GM21786 (cell line): Measurements from ENCODE around the gene GDPD4.

Experiments
- ATAC-seq: cut with Tn5 transposase; IDR thresholded peaks from one replicate; pipeline ENCODE4 v1.9.1; 2021; ENCODE audit not compliant: unreplicated experiment

GDPD4 gene

DNA sequence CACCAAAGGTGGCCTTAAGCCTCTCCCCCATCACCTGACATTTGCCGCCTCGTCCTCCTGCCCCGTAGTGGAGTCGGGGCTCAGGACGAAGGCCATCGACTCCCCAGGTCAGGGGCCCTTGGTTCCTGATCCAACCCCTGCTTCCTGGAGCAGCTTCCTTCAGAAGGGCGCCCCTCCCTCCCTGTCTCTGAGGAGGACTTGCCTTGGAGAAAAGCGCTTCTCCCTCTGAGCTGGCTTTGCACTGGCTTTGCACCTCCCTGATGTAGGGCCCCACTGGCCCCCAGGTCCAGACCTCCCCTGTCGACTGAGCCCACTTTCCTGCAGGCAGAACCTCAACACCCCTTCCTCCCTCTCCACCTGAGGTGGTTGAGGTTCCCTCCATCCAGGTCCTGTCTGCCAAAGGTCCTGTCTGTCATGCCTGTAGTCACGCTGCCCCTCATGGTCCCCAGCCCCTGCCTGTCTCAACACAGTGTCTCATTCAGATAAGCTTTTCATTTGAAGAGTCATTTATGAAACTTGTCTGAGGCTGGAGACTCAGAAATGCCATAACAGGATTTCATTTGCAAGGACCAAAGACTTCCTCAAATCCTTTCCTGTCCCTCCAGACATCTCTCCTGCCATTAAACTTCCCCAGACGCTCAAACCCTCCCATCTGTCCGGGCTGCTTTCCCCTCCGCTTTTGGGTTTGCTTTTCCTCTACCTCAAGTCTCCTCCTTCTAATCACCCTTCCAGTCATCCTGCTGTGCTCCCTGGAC lies 95.0 kb downstream of the GDPD4 start:
- no peak for ATAC-seq

DNA sequence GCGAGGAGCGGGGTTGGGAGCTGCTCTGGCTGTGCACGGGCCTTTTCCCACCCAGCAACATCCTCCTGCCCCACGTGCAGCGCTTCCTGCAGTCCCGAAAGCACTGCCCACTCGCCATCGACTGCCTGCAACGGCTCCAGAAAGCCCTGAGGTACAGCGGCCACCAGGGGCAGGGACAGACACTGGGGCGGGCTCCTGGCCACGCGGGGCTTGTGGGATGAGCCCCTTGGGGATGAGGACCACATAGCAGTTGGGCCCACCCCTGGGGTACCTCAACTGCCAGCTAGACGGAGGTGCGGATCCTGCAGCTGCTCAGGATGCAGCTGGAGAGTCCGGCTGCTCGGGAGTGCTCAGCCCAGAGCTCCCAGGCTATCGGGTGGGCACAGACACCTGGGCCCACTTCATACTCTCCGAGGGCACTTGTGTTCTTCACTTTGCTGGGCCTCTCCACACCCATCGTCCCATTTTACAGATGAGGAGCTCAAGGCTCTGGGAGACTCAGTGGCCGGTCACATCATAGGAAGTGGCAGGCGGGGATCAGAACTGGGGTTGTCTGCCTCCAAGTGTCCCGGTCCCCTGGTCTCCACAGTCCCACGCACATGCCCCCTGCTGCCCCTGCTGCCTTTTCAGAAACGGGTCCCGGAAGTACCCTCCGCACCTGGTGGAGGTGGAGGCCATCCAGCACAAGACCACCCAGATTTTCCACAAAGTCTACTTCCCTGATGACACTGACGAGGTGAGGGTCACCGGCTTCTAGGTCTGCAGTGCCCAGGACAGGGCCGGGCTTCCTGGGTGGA lies 95.8 kb downstream of the GDPD4 start:
- ATAC-seq: no peak

DNA sequence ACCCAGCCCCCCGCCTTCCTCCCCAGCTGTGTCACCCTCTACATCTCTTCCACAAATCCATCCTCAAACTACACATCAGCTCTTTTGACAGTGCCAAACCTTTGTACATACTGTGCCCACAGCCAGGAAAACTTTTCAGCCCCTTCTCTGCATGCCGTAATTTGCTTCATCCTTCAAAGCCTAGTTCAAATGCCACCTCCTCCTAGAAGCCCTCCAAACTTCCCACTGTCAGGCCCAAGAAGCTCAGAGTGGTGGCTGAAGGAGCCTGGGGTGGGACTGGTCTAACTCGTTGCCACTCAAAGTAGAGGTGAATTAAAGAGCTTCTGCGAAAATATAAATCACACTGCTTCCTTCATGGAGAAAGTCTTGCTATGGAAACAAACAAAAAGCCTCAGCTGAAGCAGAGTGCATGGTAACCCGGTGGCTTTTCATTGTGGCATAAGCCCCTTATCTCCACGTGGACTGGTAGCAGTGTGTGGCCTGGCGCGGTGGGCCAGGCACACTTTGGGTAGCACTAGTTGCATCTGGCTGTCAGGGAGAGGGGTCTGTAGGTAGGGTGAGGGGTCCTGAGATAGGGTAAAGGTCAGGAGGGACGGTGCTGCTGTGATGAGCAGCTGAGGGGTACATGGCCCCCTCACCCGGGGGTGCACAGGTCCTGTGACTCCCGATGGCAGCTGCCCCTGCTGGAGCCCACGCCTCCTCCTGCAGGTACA lies 96.6 kb downstream of the GDPD4 start:
- ATAC-seq: no peak

DNA sequence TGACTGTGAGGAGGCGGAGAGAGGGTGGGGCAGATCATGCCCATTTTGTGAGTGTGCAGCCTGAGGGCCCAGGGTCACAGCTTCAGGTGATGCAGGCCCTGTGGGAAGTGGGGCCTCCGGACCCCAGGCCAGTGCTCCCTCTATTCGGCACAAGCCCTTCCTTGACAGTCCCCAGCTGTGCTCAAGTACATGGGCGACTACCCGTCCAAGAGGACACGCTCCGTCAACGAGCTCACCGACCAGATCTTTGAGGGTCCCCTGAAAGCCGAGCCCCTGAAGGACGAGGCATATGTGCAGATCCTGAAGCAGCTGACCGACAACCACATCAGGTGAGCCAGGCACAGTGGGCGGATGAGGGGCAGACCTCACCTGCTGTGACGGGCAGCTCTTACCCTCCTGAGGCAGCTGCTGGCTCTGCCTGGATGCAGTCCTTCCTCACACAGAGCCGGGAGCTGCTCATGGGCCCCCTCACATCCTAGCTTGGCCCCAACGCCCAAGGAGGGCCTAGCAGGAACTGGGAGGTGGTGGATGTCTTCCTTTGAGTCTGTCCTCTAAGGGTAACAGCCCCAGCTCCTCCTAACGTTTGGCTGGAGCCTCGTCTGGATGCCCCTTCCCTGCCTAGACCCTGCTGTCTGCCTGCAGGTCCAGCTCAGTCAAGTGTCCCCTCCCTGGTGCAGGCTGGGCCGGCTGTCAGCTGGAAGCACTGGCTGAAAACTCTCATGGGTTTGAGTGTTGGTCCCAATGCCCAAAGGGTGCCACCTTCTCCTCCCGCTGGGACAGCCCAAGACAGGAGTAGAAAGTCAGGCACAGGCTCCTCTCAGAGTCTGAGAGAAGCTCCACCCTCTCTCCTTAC lies 97.4 kb downstream of the GDPD4 start:
- ATAC-seq: no peak

DNA sequence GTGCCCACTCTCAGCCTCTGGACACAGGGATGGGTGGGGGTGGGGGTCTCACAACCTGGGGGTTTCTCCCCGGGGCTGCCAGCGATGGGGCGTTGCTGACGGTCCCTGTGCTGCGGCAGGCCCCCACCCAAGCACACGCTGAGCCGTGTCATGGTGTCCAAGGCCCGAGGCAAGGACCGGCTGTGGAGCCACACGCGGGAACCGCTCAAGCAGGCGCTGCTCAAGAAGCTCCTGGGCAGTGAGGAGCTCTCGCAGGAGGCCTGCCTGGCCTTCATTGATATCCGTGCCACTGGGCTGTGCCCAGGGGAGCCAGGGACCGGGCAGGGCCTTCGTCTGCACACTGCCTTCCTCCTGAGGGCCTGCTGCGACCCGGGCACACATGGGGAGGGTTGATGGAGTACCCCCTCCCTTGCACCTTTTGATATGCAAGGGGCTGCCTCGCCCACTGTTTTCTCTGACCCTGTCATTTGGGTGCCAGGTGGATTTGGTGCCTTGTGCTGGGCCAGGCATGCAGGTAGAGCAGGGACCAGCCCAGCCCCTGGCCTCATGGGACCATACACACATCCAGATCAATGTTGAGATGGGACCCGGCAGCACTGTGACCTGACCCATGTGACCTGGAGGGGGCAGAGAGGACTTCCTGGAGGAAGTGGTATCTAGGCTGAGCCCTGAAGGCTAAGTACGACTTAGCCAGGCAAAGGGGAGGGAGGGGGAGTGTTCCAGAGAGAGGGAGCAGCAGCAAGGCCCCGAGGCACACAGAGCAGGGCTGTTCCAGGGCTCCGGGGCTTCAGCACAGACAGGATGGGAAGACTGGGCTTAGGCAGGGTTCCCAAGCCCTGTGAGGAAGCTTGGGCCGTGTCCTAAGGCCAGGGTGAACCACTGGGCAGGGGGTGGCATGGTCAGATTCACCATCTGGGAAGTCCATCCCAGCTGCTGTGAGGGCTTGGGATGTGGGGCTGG lies 98.3 kb downstream of the GDPD4 start:
- ATAC-seq: no peak

DNA sequence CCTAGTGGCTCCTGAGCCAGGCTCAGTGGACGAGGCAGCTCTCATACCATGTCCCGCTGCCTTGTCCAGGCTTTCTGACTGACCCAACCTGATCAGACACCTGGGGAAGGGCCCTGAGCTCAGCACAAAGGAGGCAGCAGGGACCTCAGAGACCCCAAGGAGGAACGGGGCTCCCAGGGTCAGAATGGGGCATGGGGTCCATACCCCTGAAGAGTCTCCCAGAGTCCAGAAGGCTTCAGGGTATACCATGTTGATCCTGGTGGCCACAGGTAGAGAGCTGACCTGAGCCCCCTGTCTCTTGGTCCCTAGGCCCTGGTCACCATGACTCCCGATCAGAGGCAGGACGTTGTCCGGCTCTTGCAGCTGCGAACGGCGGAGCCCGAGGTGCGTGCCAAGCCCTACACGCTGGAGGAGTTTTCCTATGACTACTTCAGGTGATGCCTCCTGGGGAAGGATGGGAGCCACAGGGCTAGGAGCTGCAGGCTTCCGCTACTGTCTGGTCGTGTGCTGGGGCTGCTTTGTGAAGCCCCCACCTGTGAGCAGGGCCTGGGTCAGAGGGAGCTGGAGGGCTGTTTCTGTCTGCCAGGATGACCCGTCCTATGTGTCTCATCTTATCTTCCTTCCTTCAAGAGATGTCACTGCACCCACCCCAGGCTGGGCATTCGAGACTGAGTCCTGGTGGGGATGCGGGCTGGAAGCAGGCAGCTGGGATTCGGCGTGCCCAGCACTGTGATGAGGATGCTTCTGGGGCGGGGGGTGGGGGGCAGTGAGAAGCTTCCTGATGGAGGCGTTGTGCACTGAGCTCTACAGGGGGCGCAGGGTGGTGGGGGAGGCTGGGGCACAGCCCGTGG lies 99.3 kb downstream of the GDPD4 start:
- ATAC-seq: no peak

DNA sequence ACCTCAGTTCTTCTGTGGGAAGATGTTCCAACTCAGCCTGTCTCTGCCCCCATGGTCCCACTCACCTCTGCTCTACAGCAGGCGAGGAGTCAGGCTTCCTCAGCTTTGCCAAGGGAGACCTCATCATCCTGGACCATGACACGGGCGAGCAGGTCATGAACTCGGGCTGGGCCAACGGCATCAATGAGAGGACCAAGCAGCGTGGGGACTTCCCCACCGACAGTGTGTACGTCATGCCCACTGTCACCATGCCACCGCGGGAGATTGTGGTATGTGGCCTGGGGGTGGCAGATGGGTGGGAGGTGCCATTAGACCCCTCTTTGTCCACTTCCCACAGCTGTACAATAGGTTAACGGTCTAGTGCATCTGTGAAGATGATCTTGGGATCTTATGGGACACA lies 100.1 kb downstream of the GDPD4 start:
- no peak for ATAC-seq

DNA sequence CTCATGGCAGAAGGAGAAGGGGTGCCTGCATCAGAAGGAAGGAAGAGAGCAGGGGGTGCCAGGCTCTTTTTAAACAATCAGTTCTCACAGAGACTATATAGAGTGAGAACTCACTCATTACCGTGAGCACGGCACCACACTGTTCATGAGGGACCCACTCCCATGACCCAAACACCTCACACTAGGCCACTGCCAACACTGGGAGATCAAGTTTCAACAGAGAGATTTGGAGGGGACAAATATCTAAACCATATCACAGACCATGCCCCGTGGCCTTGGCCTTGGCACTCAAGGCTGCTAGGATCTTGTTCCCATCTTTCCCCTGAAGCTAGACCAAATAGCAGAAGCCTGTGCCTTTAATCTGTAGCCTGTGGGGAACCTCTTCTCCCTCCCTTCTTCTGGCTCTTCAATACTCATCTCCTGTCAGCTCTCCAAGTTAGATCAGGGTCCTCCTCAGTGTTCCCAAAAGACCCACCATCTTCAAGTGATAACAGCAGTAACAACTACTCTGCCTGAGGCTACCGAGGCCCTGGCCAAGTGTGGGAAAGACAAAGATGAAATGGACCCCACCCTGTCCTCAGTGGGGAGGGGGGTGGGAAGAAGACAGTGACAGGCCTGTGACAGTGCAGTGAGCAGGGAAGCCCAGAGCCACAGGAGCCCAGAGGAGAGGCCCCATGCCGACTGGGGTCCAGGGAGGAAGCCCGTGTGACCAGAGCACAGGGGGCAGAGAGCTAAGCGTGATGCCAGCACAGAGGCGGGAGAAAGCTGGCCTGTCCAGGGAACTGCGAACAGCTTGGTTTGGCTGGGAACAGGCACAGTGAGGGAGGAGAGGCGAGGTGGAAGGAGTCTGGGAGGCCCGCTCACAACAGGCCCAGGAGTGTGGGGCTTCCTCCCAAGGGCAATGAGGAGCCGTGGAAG lies 100.9 kb downstream of the GDPD4 start:
- ATAC-seq: no peak

DNA sequence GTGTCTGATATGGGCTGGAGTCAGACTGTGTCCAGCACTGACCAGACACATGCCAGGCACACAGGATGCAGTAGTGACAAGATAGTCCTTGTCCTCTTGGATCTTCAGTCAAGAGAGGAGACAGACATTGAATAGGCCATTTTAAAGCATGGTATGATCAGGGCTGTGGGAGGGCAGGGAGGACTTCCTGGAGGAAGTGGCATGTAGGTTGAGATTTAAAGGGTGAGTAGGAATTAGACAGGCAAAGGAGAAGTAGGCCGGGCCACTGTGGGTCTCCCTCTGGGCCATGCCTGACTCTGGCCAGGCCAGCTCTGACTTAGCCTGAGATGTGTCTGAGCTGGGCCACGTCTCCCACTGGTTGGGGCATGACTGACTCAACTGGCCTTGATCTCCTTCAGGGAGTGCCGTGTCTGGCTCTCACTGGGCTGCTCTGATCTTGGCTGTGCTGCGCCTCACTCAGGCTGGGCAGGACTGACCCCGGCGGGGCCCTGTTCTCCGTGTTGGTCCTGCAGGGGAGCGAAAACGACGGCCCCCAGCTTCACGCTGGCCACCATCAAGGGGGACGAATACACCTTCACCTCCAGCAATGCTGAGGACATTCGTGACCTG lies 102.2 kb downstream of the GDPD4 start:
- no peak for ATAC-seq

DNA sequence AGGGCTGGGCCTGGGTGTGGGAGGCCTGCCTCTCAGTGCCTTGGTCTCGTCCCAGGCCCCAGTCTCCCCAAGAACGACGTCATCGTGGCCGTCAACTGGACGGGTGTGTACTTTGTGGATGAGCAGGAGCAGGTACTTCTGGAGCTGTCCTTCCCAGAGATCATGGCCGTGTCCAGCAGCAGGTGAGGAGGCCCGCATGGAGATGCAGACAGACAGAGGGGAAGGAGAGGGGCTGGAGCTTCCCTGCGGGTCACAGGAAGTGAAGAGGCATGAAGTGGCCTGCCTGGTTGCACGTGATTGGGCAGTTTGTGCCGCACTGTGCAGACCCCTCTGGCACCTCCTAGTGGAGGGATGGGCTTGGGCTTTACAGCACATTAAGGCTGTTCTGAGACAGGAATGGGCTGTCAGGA lies 103.0 kb downstream of the GDPD4 start:
- no peak for ATAC-seq

DNA sequence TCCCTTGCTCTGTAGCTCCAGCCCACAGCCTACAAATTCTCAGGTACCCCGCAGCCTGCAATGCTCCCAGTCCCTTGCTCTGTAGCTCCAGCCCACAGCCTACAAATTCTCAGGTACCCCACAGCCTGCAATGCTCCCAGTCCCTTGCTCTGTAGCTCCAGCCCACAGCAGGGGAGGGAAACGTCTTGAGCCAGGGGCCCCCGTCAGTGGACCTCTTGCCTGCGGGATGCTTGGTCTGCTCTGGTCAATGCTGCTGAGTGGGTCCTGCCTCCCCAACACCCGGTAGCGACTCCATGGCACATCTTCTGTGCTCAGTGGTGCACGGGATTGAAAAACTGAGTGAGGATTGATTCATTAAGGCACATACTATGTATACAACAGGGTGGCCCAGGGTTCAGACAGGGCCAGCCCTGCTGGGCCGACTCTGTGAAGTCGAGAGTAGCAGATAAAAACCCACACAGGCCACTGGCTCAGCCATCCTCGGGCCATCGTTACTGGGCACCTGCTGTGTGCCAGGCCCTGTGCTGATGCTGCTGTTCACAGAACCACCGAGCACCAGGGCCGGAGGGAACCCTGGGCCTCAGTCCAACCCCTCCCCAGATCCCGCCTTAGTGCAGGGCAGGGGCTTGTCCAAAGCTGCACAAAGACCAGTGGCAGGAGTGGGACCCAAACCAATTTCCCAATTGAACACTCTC lies 103.7 kb downstream of the GDPD4 start:
- ATAC-seq: no peak

DNA sequence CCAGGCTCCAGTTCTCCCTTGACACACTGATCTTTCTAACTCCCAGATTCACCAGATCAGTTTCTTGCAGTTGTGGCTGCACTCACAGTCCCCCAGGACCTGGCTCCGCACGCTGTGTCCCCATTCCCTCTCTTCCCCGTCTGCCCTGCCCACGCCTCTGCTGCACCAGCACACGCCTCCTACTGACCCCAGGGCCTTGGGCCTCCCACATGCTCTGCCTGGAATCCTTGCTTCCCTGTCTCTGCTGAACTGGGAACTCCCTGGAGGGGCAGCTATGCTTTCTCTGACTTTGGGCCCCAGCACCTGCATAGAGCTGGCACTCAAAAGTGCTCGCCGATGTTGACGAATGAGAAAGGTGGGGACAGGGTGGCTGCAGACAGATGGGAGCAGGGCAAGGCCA lies 104.5 kb downstream of the GDPD4 start:
- no peak for ATAC-seq

DNA sequence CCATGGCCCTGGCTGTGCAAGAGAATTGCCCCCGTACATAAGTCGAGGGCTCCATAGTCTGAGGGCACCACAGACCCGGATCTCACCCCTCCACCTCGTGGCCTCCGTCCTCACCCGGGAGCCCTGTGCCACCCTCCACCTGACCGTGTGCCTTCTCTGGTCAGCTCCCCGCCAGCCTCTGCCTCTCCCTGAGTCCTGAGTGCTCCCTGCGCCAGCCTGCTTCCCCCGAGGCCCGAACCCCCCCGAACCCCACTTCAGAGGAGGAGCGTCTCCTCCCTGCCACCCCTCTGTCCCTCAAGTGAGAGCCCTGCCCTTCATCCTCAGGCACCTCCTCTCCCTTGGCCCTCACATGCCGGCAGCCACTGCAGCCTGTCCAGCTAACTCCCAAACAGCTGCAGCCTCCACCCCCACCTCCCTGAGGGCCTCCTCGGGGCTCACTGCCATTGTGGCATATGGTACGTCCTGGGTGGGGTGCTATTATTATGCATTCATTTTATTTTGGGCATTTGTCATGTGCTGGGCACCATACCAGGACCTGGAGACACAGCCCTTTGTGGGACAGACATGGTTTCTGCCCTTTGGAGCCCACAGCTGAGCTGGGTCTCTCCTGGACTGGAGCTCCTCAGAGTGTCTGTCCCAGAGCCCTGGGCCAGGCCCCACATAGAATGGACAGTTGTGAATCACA lies 106.3 kb downstream of the GDPD4 start:
- no peak for ATAC-seq

DNA sequence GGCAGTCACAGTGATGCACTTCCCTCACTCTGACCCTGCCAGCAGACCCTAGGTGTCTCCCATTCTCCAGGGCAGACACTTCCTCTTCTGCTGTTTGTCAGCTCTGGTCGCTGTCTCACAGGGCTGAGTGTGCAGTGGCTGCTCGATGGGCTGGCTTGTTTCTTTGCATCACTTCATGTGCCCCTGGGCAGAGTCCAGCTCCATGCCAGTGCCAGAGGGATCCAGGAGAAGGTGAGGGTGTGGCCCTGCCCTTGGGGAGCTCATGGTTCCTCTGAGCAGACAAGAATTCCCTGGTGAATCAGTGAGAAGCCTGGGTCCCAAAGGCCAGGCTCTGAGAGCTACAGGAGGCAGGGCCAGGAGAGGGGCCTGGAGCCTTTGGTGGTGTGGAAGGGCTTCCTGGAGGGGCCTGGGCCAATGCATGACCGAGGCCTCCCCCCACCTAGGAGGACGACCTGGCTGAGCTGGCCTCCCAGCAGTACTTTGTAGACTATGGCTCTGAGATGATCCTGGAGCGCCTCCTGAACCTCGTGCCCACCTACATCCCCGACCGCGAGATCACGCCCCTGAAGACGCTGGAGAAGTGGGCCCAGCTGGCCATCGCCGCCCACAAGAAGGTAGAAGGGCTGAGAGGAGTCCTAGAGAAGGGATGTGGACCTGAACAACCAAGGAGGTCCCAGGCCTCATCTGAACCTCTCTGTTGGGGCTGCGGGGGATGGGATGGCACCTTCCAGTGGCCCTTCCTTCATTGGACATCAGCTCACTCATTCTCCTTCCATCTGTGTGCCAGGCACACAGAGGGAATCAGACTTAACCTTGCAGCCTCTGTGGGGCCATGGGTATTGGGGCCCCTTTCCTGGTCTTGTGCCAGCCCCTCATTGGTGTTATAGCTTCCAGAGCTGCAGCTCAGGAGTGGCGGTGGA lies 107.3 kb downstream of the GDPD4 start:
- ATAC-seq: no peak

DNA sequence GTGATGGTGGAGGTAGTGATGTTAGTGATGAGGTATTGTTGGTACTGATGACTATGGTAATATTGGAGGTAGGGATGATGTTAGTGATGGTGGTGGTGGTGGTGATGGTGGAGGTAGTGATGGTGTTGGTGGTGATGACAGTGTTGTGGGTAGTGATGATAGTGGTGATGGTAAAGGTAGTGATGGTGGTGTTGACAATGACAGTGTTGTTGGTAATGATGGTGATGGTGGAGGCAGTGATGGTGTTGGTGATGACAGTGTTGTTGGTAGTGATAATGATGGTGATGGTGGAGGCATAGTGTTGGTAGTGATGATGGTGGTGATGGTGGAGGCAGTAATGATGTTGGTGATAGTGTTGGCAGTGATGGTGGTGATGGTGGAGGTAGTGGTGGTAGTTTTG lies 108.3 kb downstream of the GDPD4 start:
- ATAC-seq: no peak
